ENCODE data around the gene ZNF791. TPM values are rescaled to one million over a fixed set of nuclear protein-coding genes. Genes with fewer than 3 reads are reported as not detected.

The ZNF791 gene
- total and polyA plus RNA-seq, 2 donors (not counting 1 experiment from before 2014, with no cell fraction given), result 11.4 to 12.2 TPM

DNA sequence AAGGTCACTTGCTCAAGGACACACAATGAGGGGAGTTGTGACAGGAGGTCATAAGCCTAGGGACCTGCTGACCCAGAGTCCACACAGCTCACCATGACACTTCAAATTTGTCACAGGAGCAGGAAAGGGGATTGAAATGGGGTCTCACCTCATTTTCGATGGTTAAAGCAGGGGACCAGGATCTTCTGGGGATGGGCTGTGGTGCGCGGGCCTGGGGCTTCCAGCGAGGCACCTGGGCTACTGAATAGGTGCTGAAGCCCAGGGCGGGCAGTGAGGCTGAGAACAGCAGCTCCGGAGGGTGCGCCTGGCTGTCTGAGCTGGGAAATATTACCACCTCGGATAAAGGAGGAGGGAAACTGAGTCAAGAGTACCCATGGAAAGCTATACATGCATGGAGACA, 44.8 kb downstream of the ZNF791 start:
- TF ChIP-seq, protein P1, sequence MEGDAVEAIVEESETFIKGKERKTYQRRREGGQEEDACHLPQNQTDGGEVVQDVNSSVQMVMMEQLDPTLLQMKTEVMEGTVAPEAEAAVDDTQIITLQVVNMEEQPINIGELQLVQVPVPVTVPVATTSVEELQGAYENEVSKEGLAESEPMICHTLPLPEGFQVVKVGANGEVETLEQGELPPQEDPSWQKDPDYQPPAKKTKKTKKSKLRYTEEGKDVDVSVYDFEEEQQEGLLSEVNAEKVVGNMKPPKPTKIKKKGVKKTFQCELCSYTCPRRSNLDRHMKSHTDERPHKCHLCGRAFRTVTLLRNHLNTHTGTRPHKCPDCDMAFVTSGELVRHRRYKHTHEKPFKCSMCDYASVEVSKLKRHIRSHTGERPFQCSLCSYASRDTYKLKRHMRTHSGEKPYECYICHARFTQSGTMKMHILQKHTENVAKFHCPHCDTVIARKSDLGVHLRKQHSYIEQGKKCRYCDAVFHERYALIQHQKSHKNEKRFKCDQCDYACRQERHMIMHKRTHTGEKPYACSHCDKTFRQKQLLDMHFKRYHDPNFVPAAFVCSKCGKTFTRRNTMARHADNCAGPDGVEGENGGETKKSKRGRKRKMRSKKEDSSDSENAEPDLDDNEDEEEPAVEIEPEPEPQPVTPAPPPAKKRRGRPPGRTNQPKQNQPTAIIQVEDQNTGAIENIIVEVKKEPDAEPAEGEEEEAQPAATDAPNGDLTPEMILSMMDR (conservative IDR thresholded peaks at IDR 0.05 in 1 of 2, IDR thresholded peaks at IDR 0.05 in 1 of 2; ENCODE audit: low read depth in 1 of 2, low read length in 2 of 2), result no peak
- TF ChIP-seq EZH2 (IDR thresholded peaks at IDR 0.05; ENCODE audit: low read length, missing control alignments), result no peak
- DNase-seq (ENCODE audit: low read depth in 2 of 2), result no peak
- H3K4me2 ChIP-seq (ENCODE audit: extremely low read depth, insufficient read depth, low read length), result no peak overlapping the region
- no peak overlapping the region for H3K27ac ChIP-seq (ENCODE audit: insufficient read depth, low read length)
- peaks cover 14% of the 10 kb centered on the region for H3K36me3 ChIP-seq (ENCODE audit: control insufficient read depth, insufficient read depth, low read length)
- no peaks in the 10 kb centered on the region for H4K20me1 ChIP-seq (ENCODE audit: control insufficient read depth, extremely low read depth, insufficient read depth, low read length)
- H3K9ac ChIP-seq (ENCODE audit: insufficient read depth, low read length), result no peak overlapping the region
- no peaks in the 10 kb centered on the region for H3K4me1 ChIP-seq (ENCODE audit: control insufficient read depth, extremely low read depth, insufficient read depth, low read length)
- no peak overlapping the region for H2AFZ ChIP-seq (ENCODE audit: low read length)
- no peaks in the 10 kb centered on the region for H3K79me2 ChIP-seq (ENCODE audit: control insufficient read depth, insufficient read depth, low read length)
- no peaks in the 10 kb centered on the region for H3K9me3 ChIP-seq (ENCODE audit: control insufficient read depth, insufficient read depth, low read depth, low read length)
- H3K27me3 ChIP-seq (ENCODE audit: control insufficient read depth, insufficient read depth, low read length), result no peaks in the 10 kb centered on the region
- H3K4me3 ChIP-seq (replicated peaks in 1 of 4; ENCODE audit: control extremely low read depth in 1 of 4, insufficient read depth in 1 of 4, low read depth in 3 of 4, low read length in 4 of 4), result no peak overlapping the region

DNA sequence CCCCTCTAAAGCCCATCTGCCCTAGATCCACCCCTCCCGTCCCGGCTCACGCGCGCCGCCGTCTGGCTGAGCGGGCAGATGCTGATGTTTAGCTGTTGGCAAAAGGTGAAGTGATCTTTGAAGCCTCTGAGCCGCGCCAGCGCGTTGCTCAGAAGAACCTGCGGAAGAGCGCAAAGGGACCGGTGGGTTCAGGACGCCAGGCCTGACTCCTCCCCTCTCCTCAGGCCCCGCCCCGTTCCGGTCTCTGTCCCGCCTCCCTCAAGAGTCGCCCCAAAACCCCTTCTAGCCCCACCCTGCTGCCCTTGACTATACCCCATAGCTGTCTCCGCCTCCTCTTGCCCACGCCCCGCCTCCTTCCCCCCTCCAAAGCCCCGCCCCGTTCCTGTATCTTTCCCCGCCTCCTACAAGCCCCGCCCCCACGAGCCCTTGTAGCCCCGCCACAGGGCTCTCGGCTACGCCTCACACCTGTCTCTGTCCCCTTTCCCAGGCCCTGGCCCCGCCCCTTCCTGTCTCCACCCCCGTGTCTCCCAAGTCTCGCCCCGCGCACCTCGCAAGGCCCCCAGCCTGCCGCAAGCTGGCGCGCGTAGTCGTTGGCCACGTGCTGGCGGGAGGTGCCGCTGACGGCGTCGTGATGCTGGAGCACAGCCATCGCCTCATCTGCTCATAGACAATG, 46.3 kb downstream of the ZNF791 start:
- Histone ChIP-seq H3K27ac (ENCODE audit: insufficient read depth, low read length) (no peak overlapping the region), H3K36me3 (ENCODE audit: control insufficient read depth, insufficient read depth, low read length) (peaks cover 17% of the 10 kb centered on the region), H3K9me3 (ENCODE audit: control insufficient read depth, insufficient read depth, low read depth, low read length) (no peaks in the 10 kb centered on the region), H3K9ac (ENCODE audit: insufficient read depth, low read length) (no peak overlapping the region), H3K4me3 (replicated peaks in 1 of 4; ENCODE audit: control extremely low read depth in 1 of 4, insufficient read depth in 1 of 4, low read depth in 3 of 4, low read length in 4 of 4) (no peak overlapping the region), H2AFZ (ENCODE audit: low read length) (no peak overlapping the region), H3K4me1 (ENCODE audit: control insufficient read depth, extremely low read depth, insufficient read depth, low read length) (no peaks in the 10 kb centered on the region), H3K4me2 (ENCODE audit: extremely low read depth, insufficient read depth, low read length) (no peak overlapping the region), H3K27me3 (ENCODE audit: control insufficient read depth, insufficient read depth, low read length) (no peaks in the 10 kb centered on the region), H3K79me2 (ENCODE audit: control insufficient read depth, insufficient read depth, low read length) (no peaks in the 10 kb centered on the region), H4K20me1 (ENCODE audit: control insufficient read depth, extremely low read depth, insufficient read depth, low read length) (no peaks in the 10 kb centered on the region)
- no peak for DNase-seq (ENCODE audit: low read depth in 2 of 2)
- TF ChIP-seq EZH2 (IDR thresholded peaks at IDR 0.05; ENCODE audit: low read length, missing control alignments), result no peak
- TF ChIP-seq, protein P1 (conservative IDR thresholded peaks at IDR 0.05 in 1 of 2, IDR thresholded peaks at IDR 0.05 in 1 of 2; ENCODE audit: low read depth in 1 of 2, low read length in 2 of 2), result no peak

DNA sequence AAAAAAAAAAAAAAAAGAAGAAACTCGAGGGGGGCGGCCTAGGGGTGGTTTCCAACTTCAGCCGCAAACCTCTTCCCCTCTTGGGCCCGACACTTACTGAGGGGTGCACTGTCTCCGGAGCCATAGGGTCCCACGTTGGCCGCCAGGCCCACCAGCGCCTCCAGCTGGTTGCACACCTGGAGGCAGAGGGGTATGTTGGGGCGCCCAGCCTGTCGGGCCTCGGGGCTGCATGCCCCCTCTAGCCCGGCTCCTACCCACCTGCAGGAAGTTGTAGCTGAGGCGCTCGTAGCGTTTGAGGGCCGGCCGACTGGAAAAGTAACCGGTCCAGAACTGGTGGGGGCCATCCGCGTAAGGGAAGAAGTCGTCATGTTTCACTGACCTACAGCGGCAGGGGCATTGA, 47.2 kb downstream of the ZNF791 start:
- Histone ChIP-seq H3K27me3 (ENCODE audit: control insufficient read depth, insufficient read depth, low read length) (no peaks in the 10 kb centered on the region), H3K4me1 (ENCODE audit: control insufficient read depth, extremely low read depth, insufficient read depth, low read length) (no peaks in the 10 kb centered on the region), H3K9ac (ENCODE audit: insufficient read depth, low read length) (no peak overlapping the region), H3K27ac (ENCODE audit: insufficient read depth, low read length) (no peak overlapping the region), H3K79me2 (ENCODE audit: control insufficient read depth, insufficient read depth, low read length) (no peaks in the 10 kb centered on the region), H4K20me1 (ENCODE audit: control insufficient read depth, extremely low read depth, insufficient read depth, low read length) (no peaks in the 10 kb centered on the region), H3K4me2 (ENCODE audit: extremely low read depth, insufficient read depth, low read length) (no peak overlapping the region), H3K4me3 (replicated peaks in 1 of 4; ENCODE audit: control extremely low read depth in 1 of 4, insufficient read depth in 1 of 4, low read depth in 3 of 4, low read length in 4 of 4) (no peak overlapping the region), H2AFZ (ENCODE audit: low read length) (no peak overlapping the region), H3K36me3 (ENCODE audit: control insufficient read depth, insufficient read depth, low read length) (peaks cover 17% of the 10 kb centered on the region), H3K9me3 (ENCODE audit: control insufficient read depth, insufficient read depth, low read depth, low read length) (no peaks in the 10 kb centered on the region)
- TF ChIP-seq, protein P1 (conservative IDR thresholded peaks at IDR 0.05 in 1 of 2, IDR thresholded peaks at IDR 0.05 in 1 of 2; ENCODE audit: low read depth in 1 of 2, low read length in 2 of 2), result no peak
- no peak for TF ChIP-seq EZH2 (IDR thresholded peaks at IDR 0.05; ENCODE audit: low read length, missing control alignments)
- no peak for DNase-seq (ENCODE audit: low read depth in 2 of 2)
